Hindlimb muscle (tissue), 1 donor: Measurements from ENCODE around the gene PHF19. TPM values are rescaled to one million over a fixed set of nuclear protein-coding genes. Genes with fewer than 3 reads are reported as not detected.

Experiments used
- DNase-seq: peaks from one replicate; pipeline ENCODE4 v3.0.0-alpha.2; 2013
- polyA plus RNA-seq: library from polyadenylated mRNA; unstranded; fragments of 120-200 nt; gene quantifications from one replicate; pipeline ENCODE4 v1.2.1, GENCODE V29; 2013; ENCODE audit not compliant: insufficient read length

PHF19 gene
- polyA plus RNA-seq, 1 donor, result 36.0 TPM

DNA sequence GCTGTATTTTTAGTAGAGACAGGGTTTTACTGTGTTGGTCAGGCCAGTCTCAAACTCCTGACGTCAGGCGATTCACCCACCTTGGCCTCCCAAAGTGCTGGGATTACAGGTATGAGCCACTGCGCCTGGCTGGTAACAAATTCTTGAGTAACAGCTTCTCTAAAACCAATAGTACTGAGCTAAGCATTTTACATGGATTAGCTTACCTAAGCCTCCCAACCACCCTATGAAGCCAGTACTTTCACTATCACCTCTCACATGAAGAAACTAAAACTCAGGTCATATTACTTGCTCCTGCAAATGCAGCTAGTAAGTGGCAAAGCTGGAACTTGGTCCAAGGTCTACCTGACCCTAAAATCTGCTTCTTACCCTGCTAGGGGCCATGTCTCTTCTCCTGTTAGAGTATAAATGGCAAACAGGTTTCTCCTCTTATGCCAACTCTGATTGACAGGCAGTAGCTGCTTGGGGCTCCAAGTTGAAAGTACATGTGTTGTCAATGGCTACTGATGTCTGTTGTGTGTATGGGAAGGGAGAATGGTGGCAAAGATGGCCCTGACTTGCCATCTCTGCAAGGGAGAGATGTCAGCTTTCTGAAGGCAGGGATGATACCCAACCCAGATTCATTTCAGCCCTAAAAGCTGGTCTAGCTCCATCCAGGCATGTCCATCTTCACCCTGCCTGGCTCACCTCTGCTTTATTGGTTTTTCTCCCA lies 4.0 kb downstream of the PHF19 start:
- DNase-seq, result no peak

DNA sequence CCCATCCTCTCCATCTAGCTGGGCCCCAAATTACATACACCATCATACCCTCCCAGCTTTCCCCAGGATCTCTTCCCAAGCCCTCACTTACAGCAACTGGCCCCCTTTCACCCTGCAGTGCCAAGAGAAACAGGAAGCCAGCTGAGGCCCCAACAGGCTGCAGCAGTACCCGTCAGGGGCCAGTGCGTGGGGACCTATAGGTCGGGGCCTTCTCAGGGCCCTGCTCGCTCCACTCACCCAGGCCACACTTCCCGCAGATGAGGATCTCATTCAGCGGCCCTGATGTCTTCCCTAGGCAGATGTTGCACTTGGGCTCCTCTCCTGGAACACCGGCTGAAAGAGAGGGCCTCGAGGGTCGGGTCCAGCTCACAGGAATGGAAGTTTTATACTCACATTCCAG lies 6.8 kb downstream of the PHF19 start:
- no peak for DNase-seq

DNA sequence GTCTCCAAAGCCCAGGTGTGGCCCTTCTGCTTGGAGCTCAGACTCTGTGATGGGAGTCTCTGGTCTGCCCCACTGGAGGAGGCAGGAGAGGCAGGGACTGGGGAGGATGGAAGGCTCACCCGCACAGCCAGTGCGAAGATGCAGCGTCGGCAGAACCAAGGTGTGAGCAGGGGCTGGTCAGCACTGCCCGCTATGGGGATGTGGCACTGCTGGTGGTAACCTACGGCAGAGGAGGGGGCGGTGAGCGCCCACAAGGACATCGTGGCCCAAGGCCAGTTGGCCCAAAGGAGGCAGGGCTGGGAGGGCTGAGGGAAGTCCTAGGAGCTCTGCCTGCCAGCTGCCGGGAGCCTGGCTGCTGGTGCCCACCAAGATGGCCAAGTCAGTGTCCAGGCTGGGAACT lies 7.3 kb downstream of the PHF19 start:
- DNase-seq, result no peak

DNA sequence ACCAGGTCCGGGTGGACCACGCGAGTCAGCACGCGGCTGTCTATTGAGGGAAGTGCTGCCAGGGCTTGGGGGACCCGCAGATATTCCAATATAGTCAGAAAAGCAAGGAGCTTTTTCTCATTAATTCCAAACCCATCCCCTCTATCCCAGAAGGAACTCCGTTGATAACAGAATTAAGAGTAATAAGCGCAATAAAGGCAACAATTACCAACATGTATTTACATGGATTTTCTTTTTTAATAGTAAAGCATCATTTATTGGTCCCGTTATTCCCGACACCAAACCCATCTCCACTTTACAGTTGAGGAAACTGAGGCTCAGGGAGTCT lies 7.7 kb downstream of the PHF19 start:
- DNase-seq, result no peak

DNA sequence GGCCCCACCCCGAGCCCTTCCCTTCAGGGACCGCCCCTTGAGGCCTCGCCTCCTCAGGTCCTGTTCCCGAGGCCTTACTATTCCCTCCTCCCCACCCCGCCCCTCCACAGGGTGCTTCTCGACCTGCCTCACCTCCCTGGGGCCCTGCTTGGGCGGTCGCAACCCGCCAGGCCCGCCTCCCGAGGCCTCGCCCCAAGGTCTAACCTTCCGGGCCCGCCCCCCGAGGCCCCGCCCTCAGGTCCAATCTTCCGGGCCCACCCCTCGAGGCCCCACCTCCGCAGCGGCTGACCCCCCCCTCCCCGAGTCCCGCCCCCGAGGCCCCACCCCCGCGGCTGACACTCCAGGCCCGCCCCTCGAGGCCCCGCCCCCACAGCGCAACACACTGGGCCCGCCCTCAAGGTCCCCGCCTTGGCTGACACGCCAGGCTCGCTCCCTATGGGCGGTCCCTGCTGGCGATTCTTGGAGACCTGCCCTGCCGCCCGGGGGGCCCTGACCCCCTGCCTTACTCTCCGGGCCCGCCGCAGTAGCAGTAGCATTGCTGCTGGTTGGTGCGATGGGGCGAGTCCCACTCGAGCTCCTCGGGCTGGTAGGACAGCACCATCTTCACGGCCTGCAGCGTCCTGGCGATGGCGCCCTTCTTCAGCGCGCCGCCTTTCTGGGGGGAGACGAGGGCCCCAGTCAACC lies 8.2 kb downstream of the PHF19 start:
- DNase-seq, result peak; percentile 88

DNA sequence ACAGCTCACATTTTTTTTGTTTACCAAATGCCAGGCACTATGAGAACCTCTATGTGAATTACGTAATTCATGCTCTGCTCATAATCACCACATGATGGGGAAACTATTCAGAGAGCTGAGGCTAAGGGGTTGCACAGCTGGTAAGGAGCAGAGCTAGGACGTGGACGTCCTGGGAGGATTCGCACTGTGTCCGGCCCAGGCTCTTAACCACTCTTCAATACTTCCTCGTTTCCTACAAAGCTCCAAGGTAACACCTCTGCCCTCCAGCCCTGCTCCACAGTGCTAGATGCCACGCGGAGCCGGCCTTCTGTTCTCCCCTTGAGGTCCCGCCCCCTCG lies 8.7 kb downstream of the PHF19 start:
- DNase-seq, result no peak

DNA sequence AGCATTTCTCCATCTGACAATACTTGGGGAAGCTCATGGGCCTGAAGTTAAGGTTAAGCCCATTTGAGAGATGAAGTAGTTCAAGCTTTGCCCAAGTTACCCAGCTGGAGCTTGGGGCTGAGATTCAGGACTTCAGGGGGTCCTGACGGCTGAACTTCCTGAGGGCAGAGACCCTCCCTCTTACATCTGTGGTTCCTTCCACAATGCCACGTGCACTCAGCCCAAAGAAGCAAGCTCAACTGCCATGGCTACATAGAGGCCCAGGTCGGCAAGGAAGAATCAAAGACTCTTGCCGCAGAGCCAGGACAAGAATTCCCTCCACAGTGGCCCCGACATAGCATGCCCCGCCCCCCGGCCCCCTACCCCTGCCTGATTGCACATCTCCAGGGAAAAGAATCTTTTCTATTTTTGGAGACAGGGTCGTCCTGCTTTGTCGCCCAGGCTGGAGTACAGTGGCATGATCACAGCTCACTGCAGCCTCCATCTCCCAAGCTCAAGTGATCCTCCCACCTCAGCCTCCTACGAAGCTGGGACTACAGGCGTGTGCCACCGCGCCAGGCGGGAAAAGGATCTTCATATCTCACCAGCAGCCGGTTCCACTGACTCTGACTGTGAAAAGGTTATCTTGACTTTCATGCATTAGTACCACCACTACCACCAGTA lies 9.2 kb downstream of the PHF19 start:
- no peak for DNase-seq

DNA sequence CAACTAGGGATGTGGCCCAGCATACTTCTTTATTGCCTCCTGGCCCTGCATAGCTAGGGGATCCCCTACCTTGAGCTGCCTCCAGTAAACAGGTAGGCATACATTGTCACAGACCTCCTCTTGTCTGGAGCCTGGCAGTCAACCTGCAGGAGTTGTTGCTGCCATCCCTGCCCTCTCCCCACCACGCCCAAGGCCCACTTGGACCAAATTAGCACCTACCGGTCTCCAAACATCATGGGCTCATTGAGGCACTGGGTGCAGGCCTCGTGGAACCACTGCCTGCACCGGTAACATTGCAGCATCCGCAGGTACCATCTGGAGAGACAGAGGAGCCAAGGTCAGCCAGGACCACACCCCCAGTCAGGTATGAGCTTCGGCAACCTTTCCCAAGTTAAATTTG lies 10.3 kb downstream of the PHF19 start:
- no peak for DNase-seq

DNA sequence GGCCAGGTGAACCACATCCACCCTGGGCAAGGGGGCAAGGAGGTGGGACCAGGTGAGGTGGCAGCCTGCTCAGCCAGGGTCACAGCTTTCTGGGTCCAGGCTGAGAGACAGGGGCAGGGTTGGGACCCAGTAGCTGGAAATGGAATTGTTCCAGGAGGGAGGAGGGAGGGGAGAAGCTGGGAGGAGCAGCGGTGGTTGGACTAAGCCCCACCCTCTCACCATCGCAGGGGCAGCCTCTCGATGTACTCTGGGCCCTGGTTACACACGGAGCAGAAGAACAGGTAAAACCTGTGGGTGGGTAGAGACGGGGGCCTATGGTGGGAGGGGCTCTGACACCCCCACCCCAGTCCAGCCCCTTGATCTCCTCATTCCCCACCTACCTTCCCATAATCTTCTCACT lies 11.2 kb downstream of the PHF19 start:
- DNase-seq, result no peak

DNA sequence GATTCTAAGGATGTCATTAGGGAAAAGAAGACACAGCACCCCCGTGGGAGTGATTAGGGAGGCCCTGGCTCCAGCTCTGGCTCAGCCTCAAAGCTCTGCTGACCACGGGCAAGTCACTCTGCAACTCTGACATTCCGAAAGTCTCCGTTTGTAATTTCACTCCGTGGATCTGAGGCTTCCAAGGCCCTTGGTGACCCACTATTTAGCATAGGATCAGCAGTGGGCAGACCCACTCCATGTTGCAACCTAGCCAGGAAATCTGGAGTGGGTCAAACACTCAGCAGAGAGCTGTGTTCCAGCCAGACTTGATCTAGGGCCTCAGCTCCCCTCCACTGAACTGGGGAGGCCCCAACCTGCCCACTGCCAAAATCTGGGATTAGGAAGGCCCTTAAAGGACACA lies 11.8 kb downstream of the PHF19 start:
- DNase-seq, result no peak

DNA sequence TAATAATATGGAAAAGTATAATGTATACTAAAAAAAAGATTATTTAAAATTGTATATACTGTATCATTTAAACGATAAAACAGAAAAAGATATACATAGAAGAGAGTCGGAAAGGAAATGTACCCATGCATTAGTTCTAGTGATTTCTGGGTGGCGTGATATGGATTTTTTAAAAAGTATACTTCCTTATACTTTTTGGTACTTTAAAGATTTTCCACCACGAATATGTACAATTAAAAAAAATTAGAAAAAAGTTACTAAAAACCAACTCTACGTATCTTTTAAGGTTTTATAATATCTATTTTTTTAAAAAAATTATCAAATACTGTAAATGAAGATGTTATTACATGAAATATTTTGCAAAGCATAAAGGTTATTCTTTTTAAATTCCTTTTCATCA lies 12.3 kb downstream of the PHF19 start:
- DNase-seq, result no peak

DNA sequence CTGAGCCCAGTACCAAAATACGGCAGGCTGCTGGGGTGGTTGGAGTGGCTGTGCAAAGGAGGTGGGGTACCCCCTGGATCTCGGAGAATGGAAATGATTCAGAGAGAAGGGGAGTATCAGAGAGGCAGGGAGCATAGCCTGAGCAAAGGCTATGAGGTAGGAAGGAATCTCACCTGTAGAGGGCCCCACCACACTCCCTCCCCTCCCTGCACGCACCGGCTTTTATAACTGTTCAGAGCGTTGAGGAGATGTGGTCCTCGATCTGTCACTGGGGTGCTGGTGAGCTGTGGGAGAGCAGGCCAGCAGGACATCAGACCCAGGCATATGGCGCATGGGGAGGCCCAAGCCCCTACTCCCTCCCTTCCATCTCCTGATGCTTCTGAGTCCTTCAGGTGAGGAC lies 13.2 kb downstream of the PHF19 start:
- no peak for DNase-seq

DNA sequence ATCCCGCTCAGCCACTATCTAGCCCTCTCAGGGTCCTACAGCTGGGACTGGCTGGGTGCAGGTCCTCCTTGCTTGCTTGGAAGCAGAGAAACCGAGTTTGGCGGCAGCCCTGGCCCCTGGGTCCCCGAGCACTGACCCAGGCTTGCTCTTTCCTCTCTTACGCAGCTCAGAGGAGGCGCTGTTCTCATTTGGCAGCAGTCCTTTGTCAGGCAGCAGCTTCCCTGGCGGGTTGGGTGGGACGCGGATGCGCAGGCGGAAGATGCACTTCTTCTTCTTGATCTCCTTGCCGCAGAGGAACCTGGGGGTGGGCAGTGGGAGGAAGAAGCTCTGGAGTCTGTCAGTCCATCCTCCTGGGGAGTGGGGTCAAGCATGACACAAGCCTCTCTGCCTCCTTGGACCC lies 14.5 kb downstream of the PHF19 start:
- DNase-seq, result no peak

DNA sequence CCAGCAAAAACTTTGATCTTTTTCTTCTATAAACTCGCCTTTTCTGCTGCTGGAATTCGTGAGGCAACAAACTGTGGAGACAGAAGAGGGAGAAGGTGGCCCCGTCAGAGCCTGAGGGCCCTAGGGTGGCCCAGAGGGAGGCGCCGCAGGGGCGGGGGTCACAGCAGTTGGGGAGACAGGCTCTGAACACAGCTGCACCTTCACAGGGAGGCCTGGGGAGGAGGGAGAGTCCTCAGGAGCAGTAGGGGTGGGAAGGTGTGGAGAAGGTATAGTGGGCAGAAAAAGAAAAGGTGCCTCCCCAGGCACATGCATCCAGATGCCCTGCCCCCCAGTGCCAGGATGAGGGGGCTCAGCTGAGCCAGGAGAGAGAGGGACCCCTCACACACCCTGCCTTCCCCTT lies 15.1 kb downstream of the PHF19 start:
- no peak for DNase-seq

DNA sequence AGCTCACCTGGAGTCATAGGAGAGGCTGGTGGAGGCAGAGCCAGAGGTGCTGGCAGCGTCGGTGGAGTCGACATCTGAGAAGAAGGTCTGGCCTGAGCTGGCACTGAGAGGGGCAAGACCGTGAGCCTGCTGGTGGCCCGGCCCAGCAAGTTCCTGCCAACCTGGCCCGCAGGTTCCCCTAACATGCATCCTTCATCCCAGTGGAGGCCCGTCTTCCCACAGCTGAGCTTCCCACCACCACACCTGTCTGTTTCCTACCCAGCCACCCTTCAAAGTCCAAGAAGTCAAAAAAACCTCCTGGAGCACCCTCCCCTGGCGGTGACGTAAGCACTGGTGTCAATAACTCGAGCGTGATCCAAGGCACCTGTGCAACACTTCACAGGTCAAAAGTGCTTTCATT lies 16.9 kb downstream of the PHF19 start:
- DNase-seq, result no peak

DNA sequence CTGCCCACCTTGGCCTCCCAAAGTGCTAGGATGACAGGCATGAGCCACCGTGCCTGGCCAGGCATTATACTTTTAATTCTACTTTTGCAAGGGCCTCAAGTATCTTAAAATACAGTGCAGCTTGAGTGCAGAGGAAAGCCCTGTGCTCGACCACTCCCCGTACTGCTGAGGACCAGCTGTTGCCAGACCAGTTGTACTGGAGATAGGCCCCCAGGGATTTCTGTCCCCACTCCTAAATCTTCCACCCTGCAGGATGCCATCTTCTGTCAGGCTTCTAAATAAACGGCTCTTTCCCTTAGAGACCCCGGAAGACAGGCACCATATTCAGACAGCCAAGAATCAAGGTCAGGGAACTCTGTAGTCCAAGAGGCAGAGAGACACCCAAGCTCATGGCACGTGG lies 17.6 kb downstream of the PHF19 start:
- DNase-seq, result no peak

DNA sequence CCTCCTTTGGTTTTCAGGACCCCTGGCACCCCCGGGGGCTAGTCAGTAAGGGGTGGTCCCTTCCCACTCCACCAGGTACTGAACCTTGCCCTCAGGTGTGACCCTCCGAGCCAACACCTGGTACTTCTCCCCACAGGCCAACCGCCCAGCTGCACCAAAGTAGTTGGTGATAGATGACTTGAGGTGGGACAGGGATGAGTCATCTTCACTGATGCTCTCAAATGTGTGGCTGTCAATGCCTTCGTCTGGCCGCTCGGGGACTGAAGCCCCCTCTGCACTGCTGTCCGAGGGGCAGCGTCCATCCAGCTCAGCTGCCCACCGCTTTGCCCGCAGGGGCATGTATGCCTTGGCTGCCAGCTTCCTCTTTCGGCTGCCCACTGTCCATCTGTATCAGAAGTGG lies 19.1 kb downstream of the PHF19 start:
- no peak for DNase-seq

DNA sequence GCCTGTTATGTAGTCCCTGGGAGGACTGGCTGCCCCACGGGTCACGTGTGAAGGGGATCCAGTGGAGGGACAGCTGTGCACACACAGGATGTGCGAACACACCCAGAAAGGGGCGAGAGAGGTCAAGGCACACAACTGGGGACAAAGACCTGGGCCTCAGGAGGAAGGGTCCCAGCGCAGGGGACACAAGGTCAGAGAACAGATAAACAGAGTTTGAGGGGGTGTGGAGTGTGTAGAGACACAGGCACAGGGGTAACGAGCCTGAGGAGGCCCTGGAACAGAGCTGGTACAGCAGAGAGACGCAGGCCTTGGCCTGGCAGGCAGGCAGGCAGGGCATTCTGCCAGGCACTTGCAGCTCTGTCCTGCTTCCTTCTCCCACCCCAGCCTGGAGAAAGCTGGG lies 19.5 kb downstream of the PHF19 start:
- DNase-seq, result no peak

DNA sequence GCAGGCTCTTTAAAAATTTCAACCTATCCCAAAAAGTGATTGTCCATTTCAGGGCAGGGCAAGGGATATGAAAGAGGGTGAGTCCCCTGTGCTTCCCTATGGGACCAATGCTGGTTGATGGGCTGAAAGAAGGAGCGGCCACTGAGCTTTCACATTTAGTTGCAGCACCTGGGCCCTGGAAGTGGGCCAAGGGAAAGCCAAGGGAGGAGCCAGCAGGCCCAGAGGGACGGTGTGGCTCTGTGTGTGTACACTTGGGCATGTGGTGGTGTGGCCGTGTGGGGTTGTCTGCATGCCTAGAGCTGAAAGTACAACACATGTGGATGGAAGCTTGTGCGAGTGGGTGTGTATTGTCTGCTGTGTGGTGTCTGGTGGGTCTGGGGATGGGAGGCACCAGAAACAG lies 20.3 kb downstream of the PHF19 start:
- DNase-seq, result no peak

DNA sequence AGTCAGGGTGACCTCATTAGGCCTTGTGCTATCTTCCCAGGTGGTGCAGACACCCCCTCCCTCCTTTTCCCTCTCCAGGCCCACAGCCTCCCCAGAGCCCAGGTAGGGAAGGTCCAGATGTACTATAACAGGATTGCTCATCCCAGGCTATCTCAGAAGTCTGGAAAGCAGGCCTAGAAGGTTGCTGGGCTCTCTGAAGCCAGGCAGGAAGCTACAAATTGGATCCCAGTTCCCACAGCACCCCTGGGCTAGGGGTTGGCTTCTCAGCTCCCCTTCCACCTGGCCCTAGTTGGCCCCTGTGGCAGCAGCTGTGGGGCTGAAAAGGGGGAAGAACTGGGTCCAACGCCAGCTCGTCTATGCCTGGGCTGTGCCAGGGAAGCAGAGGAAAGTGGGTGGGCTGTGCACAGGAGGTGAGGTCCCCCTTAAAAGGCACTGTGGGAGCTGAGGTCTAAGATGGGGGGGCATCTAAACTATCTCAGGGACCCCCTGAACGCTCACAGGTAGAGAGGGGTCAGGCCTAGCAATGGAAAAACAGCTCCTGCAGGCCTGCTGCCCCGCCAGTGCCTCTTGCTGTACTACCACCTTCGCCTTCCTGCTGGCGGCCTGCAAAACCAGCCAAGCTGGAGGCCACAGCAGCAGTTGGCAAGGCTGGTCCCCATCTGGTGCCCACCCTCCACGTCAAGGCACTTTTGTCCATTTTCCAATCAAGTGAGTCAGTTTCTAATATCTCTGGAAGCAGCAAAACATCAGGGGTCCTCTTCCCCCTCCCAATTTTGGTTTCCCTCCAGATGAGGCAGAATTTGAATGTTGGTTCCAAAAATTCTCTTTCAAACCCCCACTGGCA lies 20.9 kb downstream of the PHF19 start:
- no peak for DNase-seq

DNA sequence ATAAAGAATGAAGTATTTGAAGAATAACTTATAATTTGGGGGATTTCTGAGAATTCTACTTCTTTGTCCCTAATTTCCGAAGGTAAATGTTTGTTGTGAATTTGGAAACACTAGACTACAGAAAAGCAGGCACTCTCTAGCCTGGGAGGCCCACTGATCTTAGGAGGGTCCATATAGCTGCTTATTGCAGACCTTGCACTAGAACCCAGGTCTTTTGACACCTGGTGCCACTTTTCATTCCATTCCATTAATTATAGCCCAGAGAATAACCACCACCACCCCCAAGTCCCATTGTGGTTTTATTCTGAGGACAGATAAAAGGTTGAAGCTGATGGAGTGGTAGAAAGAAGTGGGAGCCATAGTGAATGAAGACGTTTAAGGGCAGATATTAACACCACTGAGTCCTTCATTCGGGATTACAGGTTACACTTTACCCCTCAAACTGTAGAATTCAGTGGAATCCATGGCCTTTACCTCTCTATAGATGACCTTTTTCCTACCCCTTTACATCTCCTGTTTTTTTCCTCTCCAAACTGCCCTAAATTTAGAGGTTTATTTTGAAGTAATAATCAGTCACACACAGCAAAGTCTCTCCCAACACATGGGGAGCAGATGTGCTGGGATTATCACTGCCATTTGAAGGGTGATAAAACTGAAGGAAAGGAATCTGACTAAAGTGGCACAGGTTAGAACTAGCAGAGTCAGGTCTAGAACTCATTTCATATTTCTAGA lies 22.2 kb downstream of the PHF19 start:
- DNase-seq, result no peak

DNA sequence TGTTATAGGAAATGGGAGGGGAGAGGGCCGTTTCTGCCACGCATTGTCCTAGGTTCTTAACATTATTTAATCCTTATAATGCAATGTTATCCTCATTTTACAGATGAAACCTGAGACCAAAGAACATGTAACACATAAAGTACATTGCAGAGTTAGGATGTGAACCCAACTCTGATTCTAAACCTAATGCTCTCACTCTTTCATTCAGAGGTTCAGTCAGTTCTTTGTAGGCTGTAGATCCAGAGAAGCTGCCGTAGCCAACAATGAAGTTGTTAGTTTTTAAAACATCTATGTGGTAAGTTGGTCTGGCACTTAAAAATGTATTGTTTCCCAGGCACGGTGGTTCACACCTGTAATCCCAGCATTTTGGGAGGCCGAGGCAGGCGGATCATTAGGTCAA lies 23.8 kb downstream of the PHF19 start:
- no peak for DNase-seq
